Mesothelial cell of epicardium (in vitro differentiated cells): Measurements from ENCODE around the gene AHDC1. TPM values are rescaled to one million over a fixed set of nuclear protein-coding genes. Genes with fewer than 3 reads are reported as not detected.

Source experiments
- DNase-seq, 2 experiments: peaks; one replicate each; pipeline ENCODE4 v3.0.0; 2021; ENCODE audit warnings: low spot score in 2 of 2; ENCODE audit not compliant: unreplicated experiment in 2 of 2
- H3K27ac Mint-ChIP-seq: 2 replicates; pipeline ENCODE4 v1.8.0; 2021; ENCODE audit warnings: mixed read lengths
- H3K27me3 Mint-ChIP-seq: 2 replicates; pipeline ENCODE4 v1.8.0; 2021; ENCODE audit warnings: low read depth, mixed read lengths
- H3K36me3 Mint-ChIP-seq: 2 replicates; pipeline ENCODE4 v1.8.0; 2021; ENCODE audit warnings: mixed read lengths
- H3K4me1 Mint-ChIP-seq: 2 replicates; pipeline ENCODE4 v1.8.0; 2021; ENCODE audit warnings: mixed read lengths
- H3K4me3 Mint-ChIP-seq: 2 replicates; pipeline ENCODE4 v1.8.0; 2021; ENCODE audit warnings: mild to moderate bottlenecking, moderate library complexity, mixed read lengths
- H3K9me3 Mint-ChIP-seq: 2 replicates; pipeline ENCODE4 v1.8.0; 2021; ENCODE audit warnings: mixed read lengths
- total RNA-seq: library from RNA; stranded (reverse); gene quantifications from 3 replicates; pipeline ENCODE4 v1.2.1, GENCODE V29; 2021
- TF ChIP-seq, protein P1 (sequence below): fragments of 200-600 bp; sonication (generic); IDR thresholded peaks from one replicate; pipeline ENCODE4 v1.5.0; 2021; ENCODE audit warnings: antibody characterized with exemption; ENCODE audit not compliant: unreplicated experiment

Gene AHDC1
- total RNA-seq, 1 donor from 2014 or later: 73.5 TPM

DNA sequence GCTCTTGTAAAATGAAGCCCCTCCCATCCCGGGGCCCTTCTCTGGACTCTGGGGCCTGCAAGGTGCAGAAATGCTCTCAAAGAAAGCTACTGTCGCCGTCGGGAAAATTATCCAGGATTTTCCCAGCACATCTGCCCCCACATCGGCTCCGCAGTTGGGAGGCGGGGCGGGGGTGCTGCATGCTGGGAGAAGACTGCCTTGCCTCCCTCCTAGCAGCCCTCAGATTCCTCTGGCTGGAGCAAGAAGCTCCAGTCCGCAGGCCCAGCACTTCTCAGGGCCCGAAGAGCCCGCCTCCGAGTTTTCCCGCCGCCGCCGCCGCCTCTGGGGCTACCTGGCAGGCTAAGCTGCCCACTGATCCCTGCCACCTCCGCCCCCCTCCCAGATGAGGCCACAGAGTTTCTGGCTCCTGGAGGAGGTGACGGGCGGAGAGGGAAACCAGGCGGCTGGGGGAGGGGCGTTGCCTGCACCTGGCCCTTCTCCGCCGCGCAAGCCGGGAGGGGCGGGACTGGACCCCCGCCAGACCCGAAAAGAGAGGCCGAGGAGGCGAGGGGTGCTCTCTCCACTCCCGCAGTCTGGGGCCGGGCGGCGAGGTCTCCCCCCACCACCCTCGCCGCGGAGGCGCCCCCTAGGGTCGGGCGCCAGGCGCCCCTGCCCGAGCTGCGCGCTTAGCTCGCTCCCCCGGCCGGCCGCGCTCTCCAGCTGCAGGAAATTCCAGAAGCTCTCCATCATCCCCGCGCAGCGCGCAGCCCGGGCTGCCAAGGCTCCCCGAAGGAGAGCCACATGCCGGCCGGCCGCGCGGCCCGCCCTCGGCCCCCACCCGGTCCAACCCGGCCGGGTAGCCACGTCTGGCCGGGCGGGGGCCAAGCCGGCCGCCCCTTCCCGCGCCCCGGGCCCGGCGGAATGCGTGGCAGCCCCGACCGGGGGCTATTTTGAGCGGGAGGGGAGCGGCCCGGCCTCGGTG lies 28.8 kb downstream of the AHDC1 start:
- Mint-ChIP-seq H3K9me3 (no peaks in the 10 kb centered on the region), H3K4me1 (peaks cover 47% of the 10 kb centered on the region), H3K27ac (peak overlapping the region; percentile 95), H3K4me3 (peak overlapping the region; percentile 41), H3K36me3 (no peaks in the 10 kb centered on the region), H3K27me3 (no peaks in the 10 kb centered on the region)
- TF ChIP-seq, protein P1, sequence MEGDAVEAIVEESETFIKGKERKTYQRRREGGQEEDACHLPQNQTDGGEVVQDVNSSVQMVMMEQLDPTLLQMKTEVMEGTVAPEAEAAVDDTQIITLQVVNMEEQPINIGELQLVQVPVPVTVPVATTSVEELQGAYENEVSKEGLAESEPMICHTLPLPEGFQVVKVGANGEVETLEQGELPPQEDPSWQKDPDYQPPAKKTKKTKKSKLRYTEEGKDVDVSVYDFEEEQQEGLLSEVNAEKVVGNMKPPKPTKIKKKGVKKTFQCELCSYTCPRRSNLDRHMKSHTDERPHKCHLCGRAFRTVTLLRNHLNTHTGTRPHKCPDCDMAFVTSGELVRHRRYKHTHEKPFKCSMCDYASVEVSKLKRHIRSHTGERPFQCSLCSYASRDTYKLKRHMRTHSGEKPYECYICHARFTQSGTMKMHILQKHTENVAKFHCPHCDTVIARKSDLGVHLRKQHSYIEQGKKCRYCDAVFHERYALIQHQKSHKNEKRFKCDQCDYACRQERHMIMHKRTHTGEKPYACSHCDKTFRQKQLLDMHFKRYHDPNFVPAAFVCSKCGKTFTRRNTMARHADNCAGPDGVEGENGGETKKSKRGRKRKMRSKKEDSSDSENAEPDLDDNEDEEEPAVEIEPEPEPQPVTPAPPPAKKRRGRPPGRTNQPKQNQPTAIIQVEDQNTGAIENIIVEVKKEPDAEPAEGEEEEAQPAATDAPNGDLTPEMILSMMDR: no peak
- DNase-seq: peak; percentile 73 to 84

DNA sequence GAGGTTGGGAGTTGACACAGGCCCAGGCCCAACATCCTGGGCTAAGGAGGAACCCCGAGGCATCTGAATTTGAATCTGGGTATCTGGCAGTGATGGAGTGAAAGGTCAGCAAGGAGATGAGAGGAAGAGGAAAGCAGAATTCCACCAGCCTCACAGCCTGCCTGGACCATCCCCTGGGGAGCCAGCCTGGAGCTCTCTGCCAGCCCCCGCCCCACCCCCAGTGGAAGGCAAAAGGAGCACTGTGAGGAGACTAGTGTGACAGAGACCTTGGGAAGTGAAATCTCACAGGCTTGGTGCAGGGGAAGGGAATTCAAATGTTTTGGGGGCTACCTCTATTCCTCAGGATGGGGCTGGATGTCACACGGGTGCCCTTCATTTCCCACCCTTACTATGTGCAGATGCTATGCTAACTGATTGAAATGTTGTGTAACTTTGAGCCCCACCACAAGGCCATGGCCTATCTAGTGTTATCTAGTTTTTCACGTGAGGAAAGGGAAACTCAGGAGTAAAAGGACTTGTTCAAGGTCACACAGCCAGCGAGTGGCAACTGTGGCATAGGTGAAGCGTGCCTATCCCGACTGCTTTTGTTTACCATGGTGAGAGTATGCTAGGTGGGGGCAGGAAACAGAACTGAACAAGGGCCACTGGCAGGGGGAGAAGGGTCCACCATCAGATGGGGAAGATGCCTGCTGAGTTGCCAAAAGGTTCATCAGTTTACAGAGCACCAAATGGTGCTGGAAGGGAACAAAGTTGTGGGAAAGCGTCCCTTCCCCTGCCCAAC lies 29.8 kb downstream of the AHDC1 start:
- Mint-ChIP-seq H3K4me1 (peaks cover 57% of the 10 kb centered on the region), H3K27me3 (no peaks in the 10 kb centered on the region), H3K36me3 (no peaks in the 10 kb centered on the region), H3K27ac (peak overlapping the region; percentile 95), H3K9me3 (no peaks in the 10 kb centered on the region), H3K4me3 (peak overlapping the region; percentile 38)
- TF ChIP-seq, protein P1: no peak
- no peak for DNase-seq

DNA sequence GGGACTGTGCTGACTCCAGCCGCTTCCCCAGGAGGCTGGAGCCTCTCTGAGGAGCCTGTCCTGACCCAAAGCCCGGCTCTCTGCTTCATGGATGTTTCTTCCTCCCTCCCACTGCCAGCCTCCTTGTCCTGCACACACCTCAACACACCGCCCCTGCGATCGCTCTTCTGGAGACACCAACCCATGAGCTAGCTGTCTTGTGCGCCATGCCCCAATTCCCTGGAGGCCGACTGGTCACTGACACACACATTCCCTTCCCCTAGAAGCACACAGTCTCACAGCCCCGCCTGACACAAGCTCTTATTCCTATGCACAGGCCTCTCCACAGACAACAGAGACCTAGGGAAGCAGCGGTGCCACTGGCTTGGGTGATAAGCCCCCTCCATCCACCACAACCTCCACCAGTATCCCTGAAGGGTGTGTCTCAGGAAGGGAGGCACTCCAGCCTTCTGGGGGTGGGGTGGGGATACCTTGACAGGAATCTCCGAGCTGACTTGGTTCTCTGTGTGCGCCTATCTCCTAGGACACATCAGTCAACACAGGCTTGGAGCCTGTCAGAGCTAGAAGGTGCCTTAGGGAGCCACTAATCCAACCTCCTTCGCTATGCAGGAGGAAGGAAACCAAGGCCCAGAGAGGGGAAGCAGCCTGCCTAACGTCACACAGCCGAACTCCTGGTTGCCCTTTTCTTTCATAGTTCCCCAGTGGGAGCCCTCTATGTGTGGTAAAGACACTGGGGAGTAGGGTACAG lies 31.1 kb downstream of the AHDC1 start:
- DNase-seq: no peak
- TF ChIP-seq, protein P1: no peak
- Mint-ChIP-seq H3K36me3 (no peaks in the 10 kb centered on the region), H3K4me1 (peaks cover 64% of the 10 kb centered on the region), H3K4me3 (peak overlapping the region; percentile 16), H3K27me3 (no peaks in the 10 kb centered on the region), H3K9me3 (no peaks in the 10 kb centered on the region), H3K27ac (peak overlapping the region; percentile 95)

DNA sequence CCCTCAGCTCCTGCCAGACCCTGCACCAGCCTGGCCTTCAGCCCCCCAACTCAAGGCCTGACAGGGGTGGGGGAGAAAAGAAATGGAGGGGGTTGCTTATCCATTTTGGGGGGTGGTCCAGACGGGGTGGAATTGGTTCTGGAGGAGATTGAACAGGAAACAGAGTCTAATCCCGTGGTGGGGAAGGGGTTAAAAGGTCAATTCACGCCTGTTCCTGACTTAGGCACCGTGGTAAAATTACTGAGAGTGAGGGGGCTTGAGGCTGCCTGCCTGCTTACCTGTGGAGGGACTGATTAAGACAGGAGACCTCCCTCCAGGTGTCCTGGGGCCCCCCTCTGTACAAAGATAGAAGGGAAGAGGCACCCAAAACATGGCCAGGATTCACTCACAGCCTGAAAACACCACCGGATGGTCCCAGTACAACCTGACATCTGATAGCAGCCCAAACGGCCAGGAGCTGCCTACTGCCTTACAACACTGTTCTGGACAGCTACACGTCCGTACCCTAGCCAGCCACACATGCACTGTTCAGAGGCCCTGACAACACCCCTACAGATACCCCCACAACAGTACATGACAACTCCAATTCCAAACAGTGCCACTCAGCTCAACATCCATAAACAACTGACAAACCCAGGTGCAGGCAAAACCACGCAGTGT lies 31.8 kb downstream of the AHDC1 start:
- Mint-ChIP-seq H3K27me3 (no peaks in the 10 kb centered on the region), H3K4me1 (peaks cover 72% of the 10 kb centered on the region), H3K9me3 (no peaks in the 10 kb centered on the region), H3K36me3 (no peaks in the 10 kb centered on the region), H3K4me3 (peak overlapping the region; percentile 16), H3K27ac (peak overlapping the region; percentile 95)
- TF ChIP-seq, protein P1: no peak
- no peak for DNase-seq
